SK-N-SH (cell line): ENCODE measurements around the gene ADTRP. TPM values are rescaled to one million over a fixed set of nuclear protein-coding genes. Genes with fewer than 3 reads are reported as not detected.

Source experiments
- CTCF ChIA-PET: fragments of 300-600, 350-600 bp; formaldehyde crosslinking; extraction: SDS; loops from one replicate; lab custom pipeline; 2021; lab: Yijun Ruan, JAX
- POLR2A ChIA-PET: fragments of 350-600 bp; sonication (Branson Sonifier 250); formaldehyde crosslinking; extraction: SDS; loops from one replicate; lab custom pipeline; 2020; ENCODE audit warnings: antibody characterized with exemption, inconsistent platforms; lab: Yijun Ruan, JAX
- DNase-seq: peaks from one replicate; pipeline ENCODE4 v3.0.0; 2012
- H2AFZ ChIP-seq: fragments of 200-600 bp; sonication (generic); 2 replicates; pipeline ENCODE4 v1.8.1; 2016; ENCODE audit warnings: antibody characterized with exemption, mild to moderate bottlenecking, low read depth
- H3F3A ChIP-seq: fragments of 200-600 bp; sonication (generic); replicated peaks from 2 replicates; pipeline ENCODE3; 2016; ENCODE audit warnings: antibody characterized with exemption, mild to moderate bottlenecking; ENCODE audit not compliant: insufficient read depth
- H3K27ac ChIP-seq, 2 experiments: fragments of 200-500 bp in 1 of 2; fragments of 200-600 bp in 1 of 2; sonication (Bioruptor generic) in 1 of 2; sonication (generic), shearing (Covaris generic) in 1 of 2; 2 replicates each; pipeline versions ENCODE4 v1.5.1 to v1.6.1; 2014 to 2016; ENCODE audit warnings: low read depth in 2 of 2, inconsistent platforms in 1 of 2, low read length in 1 of 2, mild to moderate bottlenecking in 1 of 2, mixed read lengths in 1 of 2
- H3K27me3 ChIP-seq: fragments of 200-600 bp; sonication (generic), shearing (Covaris generic); 2 replicates; pipeline ENCODE4 v1.6.1; 2016; ENCODE audit warnings: mixed run types; ENCODE audit not compliant: insufficient read depth
- H3K36me3 ChIP-seq, 2 experiments: fragments of 200-500 bp in 1 of 2; fragments of 200-600 bp in 1 of 2; sonication (Bioruptor generic) in 1 of 2; sonication (generic) in 1 of 2; replicated peaks in 1 of 2; 2 replicates each; pipeline versions ENCODE3 to v1.5.1; 2014 to 2016; ENCODE audit warnings: low read length in 1 of 2, mild to moderate bottlenecking in 1 of 2; ENCODE audit not compliant: insufficient read depth in 2 of 2, control insufficient read depth in 1 of 2
- H3K4me1 ChIP-seq, 2 experiments: fragments of 200-500 bp in 1 of 2; fragments of 200-600 bp in 1 of 2; sonication (Bioruptor generic) in 1 of 2; sonication (generic), shearing (Covaris generic) in 1 of 2; 2 replicates each; pipeline versions ENCODE4 v1.5.1 to v1.6.1; 2014 to 2016; ENCODE audit warnings: low read depth in 1 of 2, low read length in 1 of 2, mixed run types in 1 of 2; ENCODE audit not compliant: insufficient read depth in 2 of 2, control insufficient read depth in 1 of 2
- H3K4me2 ChIP-seq: fragments of 200-600 bp; sonication (generic), shearing (Covaris generic); 2 replicates; pipeline ENCODE4 v1.6.1; 2017; ENCODE audit warnings: mixed run types
- H3K4me3 ChIP-seq, 2 experiments: fragments of 200-500 bp in 1 of 2; fragments of 200-600 bp in 1 of 2; sonication (Bioruptor generic) in 1 of 2; sonication (generic), shearing (Covaris generic) in 1 of 2; 2 replicates each; pipeline versions ENCODE4 v1.5.1 to v1.8.1; 2014 to 2016; ENCODE audit warnings: low read depth in 2 of 2, inconsistent platforms in 1 of 2, low read length in 1 of 2, mild to moderate bottlenecking in 1 of 2, mixed read lengths in 1 of 2, moderate library complexity in 1 of 2
- H3K79me2 ChIP-seq: fragments of 200-600 bp; sonication (generic); 2 replicates; pipeline ENCODE4 v1.8.1; 2017; ENCODE audit warnings: mild to moderate bottlenecking; ENCODE audit not compliant: insufficient read depth
- H3K9ac ChIP-seq: fragments of 200-600 bp; sonication (generic); 2 replicates; pipeline ENCODE4 v1.6.1; 2017; ENCODE audit warnings: mixed run types
- H3K9me2 ChIP-seq: fragments of 200-600 bp; sonication (generic); 2 replicates; pipeline ENCODE4 v1.6.1; 2017; ENCODE audit warnings: mixed run types
- H3K9me3 ChIP-seq: fragments of 200-600 bp; sonication (generic); 2 replicates; pipeline ENCODE4 v1.6.1; 2017; ENCODE audit warnings: mixed run types, mild to moderate bottlenecking, moderate library complexity
- H4K20me1 ChIP-seq: fragments of 200-600 bp; sonication (generic); 2 replicates; pipeline ENCODE4 v1.6.1; 2017; ENCODE audit warnings: mild to moderate bottlenecking, mixed run types; ENCODE audit not compliant: insufficient read depth
- CHD2 ChIP-seq: fragments of 150-350 bp; IDR thresholded peaks from 2 replicates; pipeline ENCODE4 v1.6.1; 2018; ENCODE audit warnings: low read length; ENCODE audit not compliant: partially characterized antibody
- EP300 ChIP-seq, 2 experiments: IDR thresholded peaks; 2 replicates each; pipeline versions ENCODE4 v1.4.0 to v1.6.1; 2012; ENCODE audit warnings: borderline replicate concordance in 1 of 2, low read depth in 1 of 2, low read length in 1 of 2
- FOXJ3 ChIP-seq: sonication (generic); formaldehyde crosslinking; IDR thresholded peaks from 2 replicates; pipeline ENCODE4 v1.5.1; 2020; ENCODE audit warnings: mild to moderate bottlenecking, missing genetic modification reagents
- FOXM1 ChIP-seq: IDR thresholded peaks from 2 replicates; pipeline ENCODE4 v1.4.0; 2012; ENCODE audit warnings: low read depth, mild to moderate bottlenecking
- JUND ChIP-seq: IDR thresholded peaks from 2 replicates; pipeline ENCODE4 v1.4.0; 2012
- MXI1 ChIP-seq: IDR thresholded peaks from 2 replicates; pipeline ENCODE4 v1.6.1; 2012; ENCODE audit warnings: mild to moderate bottlenecking, low read depth, low read length, improper control_type of control experiment
- NFIC ChIP-seq: IDR thresholded peaks from 2 replicates; pipeline ENCODE4 v1.4.0; 2012; ENCODE audit warnings: borderline replicate concordance
- NRF1 ChIP-seq: IDR thresholded peaks from 2 replicates; pipeline ENCODE4 v1.6.1; 2012; ENCODE audit warnings: low read depth, mild to moderate bottlenecking, low read length
- POLR2AphosphoS5 ChIP-seq: IDR thresholded peaks from 2 replicates; pipeline ENCODE4 v1.6.1; 2012; ENCODE audit warnings: low read depth, low read length
- RAD21 ChIP-seq: IDR thresholded peaks from 2 replicates; pipeline ENCODE4 v1.6.1; 2012; ENCODE audit warnings: mild to moderate bottlenecking, low read length
- REST ChIP-seq: IDR thresholded peaks from 2 replicates; pipeline ENCODE4 v1.6.1; 2012; ENCODE audit warnings: mild to moderate bottlenecking, low read depth, low read length, moderate library complexity
- RXRA ChIP-seq: IDR thresholded peaks from 2 replicates; pipeline ENCODE4 v1.4.0; 2012; ENCODE audit warnings: low read depth, mild to moderate bottlenecking, borderline replicate concordance
- SIN3A ChIP-seq: IDR thresholded peaks from 2 replicates; pipeline ENCODE4 v1.6.1; 2012; ENCODE audit warnings: low read depth, mild to moderate bottlenecking, low read length, moderate library complexity, borderline replicate concordance
- TAF1 ChIP-seq: IDR thresholded peaks from 2 replicates; pipeline ENCODE4 v1.6.1; 2012; ENCODE audit warnings: low read depth, mild to moderate bottlenecking, low read length, moderate library complexity, borderline replicate concordance
- TCF12 ChIP-seq: IDR thresholded peaks from 2 replicates; pipeline ENCODE4 v1.4.0; 2012
- TEAD4 ChIP-seq: IDR thresholded peaks from 2 replicates; pipeline ENCODE4 v1.4.0; 2012; ENCODE audit warnings: mild to moderate bottlenecking, borderline replicate concordance; ENCODE audit not compliant: insufficient read depth
- YY1 ChIP-seq: IDR thresholded peaks from 2 replicates; pipeline ENCODE4 v1.4.0; 2012; ENCODE audit warnings: low read depth, mild to moderate bottlenecking
- WGBS: methylation state at CpG from one replicate; pipeline ENCODE4 v1.1.6; 2017; ENCODE audit warnings: low lambda C conversion rate; 5-methylcytosine and 5-hydroxymethylcytosine counted together
- polyA plus RNA-seq, 3 experiments: library from polyadenylated mRNA; depleted of rRNA; stranded (reverse); fragments of >200 nt; gene quantifications; 2 replicates each; pipeline ENCODE4 v1.2.3, GENCODE V29; 2012
- TF ChIP-seq, protein P1 (sequence below): IDR thresholded peaks from 2 replicates; pipeline ENCODE4 v1.4.0; 2012; ENCODE audit warnings: low read depth
- TF ChIP-seq, protein P2 (sequence below): IDR thresholded peaks from 2 replicates; pipeline ENCODE4 v1.4.0; 2012; ENCODE audit warnings: low read depth, borderline replicate concordance
- TF ChIP-seq, protein P3 (sequence below): IDR thresholded peaks from 2 replicates; pipeline ENCODE4 v1.4.0; 2012; ENCODE audit warnings: low read depth, borderline replicate concordance

Gene ADTRP
- polyA plus RNA-seq, 1 of the 3 experiments (the other 2 are of a cell fraction) = 0.84 TPM

DNA sequence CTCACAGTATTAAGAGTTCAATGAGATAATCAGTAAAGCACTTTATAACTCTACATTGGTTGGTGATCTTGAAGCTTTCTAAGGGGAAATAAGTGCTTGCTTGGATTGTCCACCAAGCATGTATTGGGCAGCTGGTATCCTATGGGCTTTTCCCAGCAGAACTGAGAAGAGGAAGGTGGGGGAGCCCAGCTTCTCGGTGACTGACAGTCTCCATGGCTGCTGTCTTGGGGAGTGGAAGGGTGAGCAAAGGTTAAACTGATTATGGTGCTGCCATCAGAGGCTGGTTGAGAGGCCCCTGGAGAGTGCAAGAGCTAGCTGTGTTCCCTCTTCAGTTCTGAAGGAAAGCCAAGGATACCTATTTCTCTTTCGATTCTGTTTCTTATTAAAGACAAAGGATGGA lies 35.5 kb upstream of the ADTRP start:
- Histone ChIP-seq H3F3A (peaks cover 7% of the 10 kb centered on the region), H2AFZ (no peak overlapping the region), H3K9me2 (no peaks in the 10 kb centered on the region), H4K20me1 (no peaks in the 10 kb centered on the region), H3K9ac (no peak overlapping the region), H3K4me1 (peaks cover 4 to 12% of the 10 kb centered on the region in 2 experiments; a peak in 2 of 4 replicates), H3K36me3 (no peaks in the 10 kb centered on the region), H3K4me2 (no peak overlapping the region), H3K27me3 (no peaks in the 10 kb centered on the region), H3K4me3 (no peak overlapping the region), H3K79me2 (no peaks in the 10 kb centered on the region), H3K27ac (no peak overlapping the region), H3K9me3 (no peaks in the 10 kb centered on the region)
- TF ChIP-seq SIN3A = no peak
- TF ChIP-seq NFIC = no peak
- TF ChIP-seq TCF12 = no peak
- TF ChIP-seq JUND = no peak
- TF ChIP-seq RAD21 = no peak
- no peak for TF ChIP-seq REST
- TF ChIP-seq, protein P1, sequence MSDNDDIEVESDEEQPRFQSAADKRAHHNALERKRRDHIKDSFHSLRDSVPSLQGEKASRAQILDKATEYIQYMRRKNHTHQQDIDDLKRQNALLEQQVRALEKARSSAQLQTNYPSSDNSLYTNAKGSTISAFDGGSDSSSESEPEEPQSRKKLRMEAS = no peak
- no peak for TF ChIP-seq FOXM1
- ChIA-PET CTCF (no interaction called here), POLR2A (no interaction called here)
- 86% methylated on average over 2 of the region's 2 CpGs for WGBS
- DNase-seq = no peak

DNA sequence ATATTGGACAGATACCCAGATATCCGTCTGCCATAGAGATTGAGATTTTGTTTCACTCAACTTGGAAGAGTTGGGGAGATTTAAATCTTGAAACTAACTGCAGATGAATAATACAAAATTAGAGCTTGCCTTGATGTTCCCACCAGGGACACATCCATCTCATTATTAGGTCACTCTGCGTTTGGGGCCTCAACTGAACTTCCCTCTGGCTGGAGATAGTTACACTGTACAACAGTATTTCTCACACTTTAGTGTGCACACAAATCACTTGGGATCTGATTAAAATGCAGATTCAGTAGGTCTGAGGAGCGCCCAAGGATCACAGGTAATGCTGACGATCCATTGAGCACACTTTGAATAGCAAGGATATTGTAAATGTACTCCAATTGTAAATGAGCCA lies 35.0 kb upstream of the ADTRP start:
- Histone ChIP-seq H2AFZ (no peak overlapping the region), H3K4me3 (no peak overlapping the region), H3K4me2 (no peak overlapping the region), H3F3A (peaks cover 7% of the 10 kb centered on the region), H4K20me1 (no peaks in the 10 kb centered on the region), H3K79me2 (no peaks in the 10 kb centered on the region), H3K9ac (no peak overlapping the region), H3K4me1 (peaks cover 4 to 12% of the 10 kb centered on the region in 2 experiments; a peak in 2 of 4 replicates), H3K27me3 (no peaks in the 10 kb centered on the region), H3K27ac (no peak overlapping the region), H3K9me2 (no peaks in the 10 kb centered on the region), H3K36me3 (no peaks in the 10 kb centered on the region), H3K9me3 (no peaks in the 10 kb centered on the region)
- 79% methylated on average over 4 of the region's 4 CpGs for WGBS
- TF ChIP-seq, protein P2, sequence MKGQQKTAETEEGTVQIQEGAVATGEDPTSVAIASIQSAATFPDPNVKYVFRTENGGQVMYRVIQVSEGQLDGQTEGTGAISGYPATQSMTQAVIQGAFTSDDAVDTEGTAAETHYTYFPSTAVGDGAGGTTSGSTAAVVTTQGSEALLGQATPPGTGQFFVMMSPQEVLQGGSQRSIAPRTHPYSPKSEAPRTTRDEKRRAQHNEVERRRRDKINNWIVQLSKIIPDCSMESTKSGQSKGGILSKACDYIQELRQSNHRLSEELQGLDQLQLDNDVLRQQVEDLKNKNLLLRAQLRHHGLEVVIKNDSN = no peak
- TF ChIP-seq RAD21 = no peak
- no peak for TF ChIP-seq TAF1
- TF ChIP-seq SIN3A = no peak
- no peak for TF ChIP-seq POLR2AphosphoS5
- no peak for TF ChIP-seq CHD2
- TF ChIP-seq NRF1 = no peak
- no peak for TF ChIP-seq EP300 (IDR thresholded peaks at IDR 0.05; ENCODE audit: borderline replicate concordance in 1 of 2, low read depth in 1 of 2, low read length in 1 of 2)
- TF ChIP-seq TCF12 = no peak
- TF ChIP-seq, protein P1 = no peak
- TF ChIP-seq FOXM1 = no peak
- TF ChIP-seq TEAD4 = no peak
- TF ChIP-seq MXI1 = no peak
- no peak for TF ChIP-seq RXRA
- no peak for TF ChIP-seq FOXJ3 (CRISPR knock-in tag)
- TF ChIP-seq, protein P3, sequence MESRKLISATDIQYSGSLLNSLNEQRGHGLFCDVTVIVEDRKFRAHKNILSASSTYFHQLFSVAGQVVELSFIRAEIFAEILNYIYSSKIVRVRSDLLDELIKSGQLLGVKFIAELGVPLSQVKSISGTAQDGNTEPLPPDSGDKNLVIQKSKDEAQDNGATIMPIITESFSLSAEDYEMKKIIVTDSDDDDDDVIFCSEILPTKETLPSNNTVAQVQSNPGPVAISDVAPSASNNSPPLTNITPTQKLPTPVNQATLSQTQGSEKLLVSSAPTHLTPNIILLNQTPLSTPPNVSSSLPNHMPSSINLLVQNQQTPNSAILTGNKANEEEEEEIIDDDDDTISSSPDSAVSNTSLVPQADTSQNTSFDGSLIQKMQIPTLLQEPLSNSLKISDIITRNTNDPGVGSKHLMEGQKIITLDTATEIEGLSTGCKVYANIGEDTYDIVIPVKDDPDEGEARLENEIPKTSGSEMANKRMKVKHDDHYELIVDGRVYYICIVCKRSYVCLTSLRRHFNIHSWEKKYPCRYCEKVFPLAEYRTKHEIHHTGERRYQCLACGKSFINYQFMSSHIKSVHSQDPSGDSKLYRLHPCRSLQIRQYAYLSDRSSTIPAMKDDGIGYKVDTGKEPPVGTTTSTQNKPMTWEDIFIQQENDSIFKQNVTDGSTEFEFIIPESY = no peak
- TF ChIP-seq YY1 = no peak
- no peak for TF ChIP-seq JUND
- no peak for TF ChIP-seq NFIC
- DNase-seq = no peak
- ChIA-PET CTCF (no interaction called here), POLR2A (no interaction called here)
